OCI-LY1 (cell line): ENCODE measurements around the gene DKK1.

Experiments used
- H2AFZ ChIP-seq: fragments of 200-600 bp; sonication (generic), shearing (Covaris generic); 2 replicates; pipeline ENCODE4 v1.6.0; 2014; ENCODE audit warnings: antibody characterized with exemption, mild to moderate bottlenecking, low read length
- H3F3A ChIP-seq: fragments of 200-600 bp; sonication (generic), shearing (Covaris generic); 2 replicates; pipeline ENCODE4 v1.6.0; 2014; ENCODE audit warnings: mild to moderate bottlenecking, antibody characterized with exemption, low read length, moderate library complexity; ENCODE audit not compliant: insufficient read depth
- H3K27ac ChIP-seq: fragments of 200-600 bp; sonication (generic); 2 replicates; pipeline ENCODE4 v1.5.1; 2014; ENCODE audit warnings: low read length, mixed run types, mild to moderate bottlenecking, low read depth; ENCODE audit not compliant: poor library complexity, severe bottlenecking
- H3K27me3 ChIP-seq: fragments of 200-600 bp; sonication (generic); 2 replicates; pipeline ENCODE4 v1.6.0; 2014; ENCODE audit warnings: antibody characterized with exemption, mild to moderate bottlenecking, low read length, moderate library complexity; ENCODE audit not compliant: insufficient read depth
- H3K36me3 ChIP-seq: fragments of 200-600 bp; sonication (generic); 2 replicates; pipeline ENCODE4 v1.6.1; 2014; ENCODE audit warnings: mild to moderate bottlenecking, antibody characterized with exemption, low read length, moderate library complexity, mixed read lengths; ENCODE audit not compliant: insufficient read depth
- H3K4me1 ChIP-seq: fragments of 200-600 bp; sonication (generic); 2 replicates; pipeline ENCODE4 v1.5.1; 2014; ENCODE audit warnings: mild to moderate bottlenecking, low read length, moderate library complexity; ENCODE audit not compliant: insufficient read depth, severe bottlenecking
- H3K4me2 ChIP-seq: fragments of 200-600 bp; sonication (generic), shearing (Covaris generic); 2 replicates; pipeline ENCODE4 v1.6.1; 2014; ENCODE audit warnings: low read length
- H3K4me3 ChIP-seq: fragments of 200-600 bp; sonication (generic); 2 replicates; pipeline ENCODE4 v1.5.1; 2014; ENCODE audit warnings: low read length, low read depth, mild to moderate bottlenecking, mixed read lengths; ENCODE audit not compliant: poor library complexity, severe bottlenecking
- H3K79me2 ChIP-seq: fragments of 200-600 bp; shearing (Covaris generic); 2 replicates; pipeline ENCODE4 v1.6.1; 2016; ENCODE audit warnings: mixed run types, low read length, mixed read lengths; ENCODE audit not compliant: insufficient read depth
- H3K9ac ChIP-seq: fragments of 200-600 bp; sonication (generic), shearing (Covaris generic); 2 replicates; pipeline ENCODE4 v1.6.1; 2014; ENCODE audit warnings: mild to moderate bottlenecking, low read length, mixed read lengths
- H3K9me2 ChIP-seq: fragments of 200-600 bp; sonication (generic), shearing (Covaris generic); 2 replicates; pipeline ENCODE4 v1.6.1; 2014; ENCODE audit warnings: low read depth, mild to moderate bottlenecking, low read length, mixed read lengths
- H3K9me3 ChIP-seq: fragments of 200-600 bp; shearing (Covaris generic); 2 replicates; pipeline ENCODE4 v1.6.1; 2014; ENCODE audit warnings: low read length, mixed read lengths
- H4K20me1 ChIP-seq: fragments of 200-600 bp; sonication (generic), shearing (Covaris generic); 2 replicates; pipeline ENCODE4 v1.6.0; 2016; ENCODE audit warnings: mild to moderate bottlenecking, low read length; ENCODE audit not compliant: insufficient read depth
- CTCF ChIP-seq: fragments of 200-600 bp; sonication (generic), shearing (Covaris generic); IDR thresholded peaks from 2 replicates; pipeline ENCODE4 v1.5.1; 2017; ENCODE audit warnings: mild to moderate bottlenecking, antibody characterized with exemption, low read length, moderate library complexity, mixed read lengths
- EZH2 ChIP-seq: fragments of 200-600 bp; sonication (generic), shearing (Covaris generic); IDR thresholded peaks from 2 replicates; pipeline ENCODE4 v1.8.0; 2017; ENCODE audit warnings: borderline replicate concordance, mixed run types, mild to moderate bottlenecking, antibody characterized with exemption, low read length, moderate library complexity, mixed read lengths

The DKK1 gene

DNA sequence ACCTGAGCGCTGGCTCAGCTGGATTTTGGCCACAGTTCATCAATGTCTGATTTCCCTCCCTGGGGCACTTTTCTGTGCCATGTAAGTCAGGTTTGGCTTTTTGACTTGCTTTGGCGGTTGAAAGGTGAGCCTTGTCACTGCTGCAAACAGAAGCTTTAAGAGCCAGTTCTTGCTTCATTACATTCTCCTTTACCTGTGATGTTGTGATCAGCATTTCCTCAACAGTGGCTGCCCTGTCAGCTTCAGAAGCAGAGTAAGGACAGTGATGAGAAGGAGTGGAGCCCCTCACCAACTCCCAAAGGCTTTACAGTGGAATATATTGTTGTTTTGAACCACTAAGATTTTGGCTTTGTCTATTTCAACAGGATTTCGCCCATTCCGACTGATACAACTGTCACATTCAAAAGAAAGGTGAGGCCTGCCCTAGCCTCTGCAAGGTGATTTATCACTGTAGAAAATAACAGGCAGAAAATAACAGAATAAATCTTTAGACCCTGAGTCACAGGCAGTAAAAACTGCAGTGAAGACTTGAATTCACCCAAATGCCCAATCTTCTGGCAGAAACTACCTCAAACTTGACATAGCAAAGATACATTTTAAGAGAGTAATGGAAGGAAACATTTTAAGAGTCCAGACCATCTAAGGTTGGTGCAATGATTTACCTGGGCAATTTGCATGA lies 13.3 kb upstream of the DKK1 start:
- no peaks in the 10 kb centered on the region for H3K27me3 ChIP-seq
- H3K9me2 ChIP-seq, result no peaks in the 10 kb centered on the region
- H3K79me2 ChIP-seq, result no peaks in the 10 kb centered on the region
- no peak for TF ChIP-seq EZH2
- H4K20me1 ChIP-seq, result no peaks in the 10 kb centered on the region
- H3K4me3 ChIP-seq, result no peak overlapping the region
- H3K36me3 ChIP-seq, result no peaks in the 10 kb centered on the region
- no peaks in the 10 kb centered on the region for H3K9me3 ChIP-seq
- H3K27ac ChIP-seq, result no peak overlapping the region
- no peak overlapping the region for H2AFZ ChIP-seq
- H3F3A ChIP-seq, result no peaks in the 10 kb centered on the region
- no peak overlapping the region for H3K9ac ChIP-seq
- H3K4me1 ChIP-seq, result no peaks in the 10 kb centered on the region
- no peak overlapping the region for H3K4me2 ChIP-seq

- no peak overlapping the region for H3K9ac ChIP-seq
- H4K20me1 ChIP-seq, result no peaks in the 10 kb centered on the region
- TF ChIP-seq EZH2, result no peak
- peak; percentile 46 for TF ChIP-seq CTCF
- H3K27me3 ChIP-seq, result no peaks in the 10 kb centered on the region; the same call in 1 of the 2 replicates
- no peak overlapping the region for H3K4me3 ChIP-seq
- no peaks in the 10 kb centered on the region for H3K4me1 ChIP-seq
- no peaks in the 10 kb centered on the region for H3F3A ChIP-seq
- no peaks in the 10 kb centered on the region for H3K9me2 ChIP-seq
- H3K9me3 ChIP-seq, result no peaks in the 10 kb centered on the region
- no peak overlapping the region for H2AFZ ChIP-seq
- H3K4me2 ChIP-seq, result no peak overlapping the region
- no peak overlapping the region for H3K27ac ChIP-seq
- no peaks in the 10 kb centered on the region for H3K79me2 ChIP-seq
- H3K36me3 ChIP-seq, result no peaks in the 10 kb centered on the region
Observed at GRCh38 chr10:52308251-52309031, 5.6 kb upstream of the DKK1 start.

- Histone ChIP-seq H2AFZ (no peak overlapping the region), H3K9me2 (no peaks in the 10 kb centered on the region), H3K4me3 (no peak overlapping the region), H3K4me2 (no peak overlapping the region), H3K27ac (no peak overlapping the region), H3K79me2 (no peaks in the 10 kb centered on the region), H3K36me3 (no peaks in the 10 kb centered on the region), H3K27me3 (no peaks in the 10 kb centered on the region; the same call in 1 of the 2 replicates), H3F3A (no peaks in the 10 kb centered on the region), H4K20me1 (no peaks in the 10 kb centered on the region), H3K9me3 (no peaks in the 10 kb centered on the region), H3K4me1 (no peaks in the 10 kb centered on the region), H3K9ac (no peak overlapping the region)
- TF ChIP-seq CTCF (no peak), EZH2 (no peak)
Observed at GRCh38 chr10:52312942-52313255, 1.2 kb upstream of the DKK1 start.
